PC-9 (cell line): ENCODE results near the gene ACCS.

Experiments
- CTCF ChIP-seq: fragments of 200-600 bp; sonication (generic); conservative IDR thresholded peaks from 2 replicates; pipeline ENCODE4 v1.6.1; 2017; ENCODE audit warnings: mixed run types, antibody characterized with exemption, mild to moderate bottlenecking, moderate library complexity
- EZH2 ChIP-seq: fragments of 200-600 bp; sonication (generic); IDR thresholded peaks from 2 replicates; pipeline ENCODE4 v1.8.0; 2017; ENCODE audit warnings: antibody characterized with exemption, low read depth

- TF ChIP-seq CTCF (no peak), EZH2 (no peak)
Observed at GRCh38 chr11:44083433-44083832, 17.4 kb downstream of the ACCS start.
